Right renal cortex interstitium (tissue), 3 donors: ENCODE results near the gene A1BG. TPM values are rescaled to one million over a fixed set of nuclear protein-coding genes. Genes with fewer than 3 reads are reported as not detected.
"Not testable (repeated sequence)": the region's sequence is repeated elsewhere in the genome, so short reads cannot be mapped to it uniquely, and the experiment has no call there.

Experiments
- DNase-seq, 3 donors: peaks; one replicate each; pipeline ENCODE4 v3.0.0-alpha.2; 2013; ENCODE audit warnings: low read depth in 3 of 3, low spot score in 2 of 3
- polyA plus RNA-seq, 3 donors: library from polyadenylated mRNA; unstranded; fragments of 120-200 nt; gene quantifications; one replicate each; pipeline ENCODE4 v1.2.1, GENCODE V29; 2013; ENCODE audit not compliant: insufficient read length in 3 of 3

Gene A1BG
- polyA plus RNA-seq, 3 donors, result 0.60 to 0.79 (median 0.76) TPM

- DNase-seq, result no peak
These were observed 14.3 kb downstream of the A1BG start for GRCh38 chr19:58338825-58339558.

DNA sequence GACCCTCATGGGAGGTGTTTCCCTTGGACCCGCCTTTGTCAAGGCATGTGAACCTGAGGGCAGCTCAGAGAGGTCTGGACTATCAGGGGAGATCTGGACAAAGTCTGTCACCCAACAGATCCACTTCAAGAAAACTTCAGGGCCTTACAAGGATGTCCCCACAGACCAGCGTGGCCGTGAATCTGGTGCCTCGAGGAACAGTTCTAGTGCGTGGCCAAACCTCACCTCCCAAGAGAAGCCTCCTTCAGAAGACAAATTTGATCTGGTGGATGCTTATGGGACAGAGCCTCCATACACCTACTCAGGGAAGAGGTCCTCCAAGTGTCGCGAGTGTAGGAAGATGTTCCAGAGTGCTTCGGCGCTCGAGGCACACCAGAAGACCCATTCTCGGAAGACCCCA lies 15.0 kb downstream of the A1BG start:
- no peak for DNase-seq

- DNase-seq, result no peak
These were observed 16.5 kb downstream of the A1BG start for GRCh38 chr19:58336820-58337219.

DNA sequence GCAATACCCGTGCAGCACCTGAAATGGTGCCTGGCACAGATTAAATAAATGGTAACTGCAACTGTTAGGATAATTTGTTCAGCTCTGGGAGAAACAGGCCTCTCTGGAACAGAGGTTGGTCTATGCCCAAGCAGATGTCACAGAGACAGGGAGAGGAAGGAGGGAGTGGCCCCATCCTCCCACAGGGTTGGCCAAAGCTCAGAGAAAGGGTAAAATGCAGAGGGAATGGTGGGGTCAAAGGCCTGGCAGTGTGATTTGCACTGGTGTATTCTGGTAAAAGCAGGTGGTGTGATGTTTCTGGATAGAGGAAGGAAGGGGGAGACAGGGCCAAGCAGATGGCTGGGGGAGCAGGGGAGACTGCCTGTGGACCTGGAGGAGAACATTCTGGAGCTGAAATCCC lies 17.1 kb downstream of the A1BG start:
- DNase-seq, result no peak

- DNase-seq, result no peak
These were observed 17.7 kb downstream of the A1BG start for GRCh38 chr19:58335630-58336029.

DNA sequence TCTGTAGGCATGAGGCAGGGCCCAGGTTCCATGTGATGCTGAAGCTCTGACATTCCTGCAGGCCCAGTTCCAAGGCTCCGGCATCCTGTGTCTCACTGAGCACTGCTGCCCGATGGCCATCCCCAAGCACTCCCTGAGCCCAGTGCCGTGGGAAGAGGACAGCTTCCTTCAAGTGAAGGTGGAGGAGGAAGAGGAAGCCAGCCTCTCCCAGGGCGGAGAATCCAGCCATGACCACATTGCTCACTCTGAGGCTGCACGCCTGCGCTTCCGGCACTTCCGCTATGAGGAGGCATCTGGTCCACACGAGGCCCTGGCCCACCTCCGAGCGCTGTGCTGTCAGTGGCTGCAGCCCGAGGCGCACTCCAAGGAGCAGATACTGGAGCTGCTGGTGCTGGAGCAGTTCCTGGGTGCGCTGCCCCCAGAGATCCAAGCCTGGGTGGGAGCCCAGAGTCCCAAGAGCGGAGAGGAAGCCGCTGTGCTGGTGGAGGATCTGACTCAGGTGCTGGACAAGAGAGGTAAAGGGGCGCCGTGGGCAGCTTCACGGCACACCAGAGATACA lies 18.5 kb downstream of the A1BG start:
- DNase-seq, result no peak

DNA sequence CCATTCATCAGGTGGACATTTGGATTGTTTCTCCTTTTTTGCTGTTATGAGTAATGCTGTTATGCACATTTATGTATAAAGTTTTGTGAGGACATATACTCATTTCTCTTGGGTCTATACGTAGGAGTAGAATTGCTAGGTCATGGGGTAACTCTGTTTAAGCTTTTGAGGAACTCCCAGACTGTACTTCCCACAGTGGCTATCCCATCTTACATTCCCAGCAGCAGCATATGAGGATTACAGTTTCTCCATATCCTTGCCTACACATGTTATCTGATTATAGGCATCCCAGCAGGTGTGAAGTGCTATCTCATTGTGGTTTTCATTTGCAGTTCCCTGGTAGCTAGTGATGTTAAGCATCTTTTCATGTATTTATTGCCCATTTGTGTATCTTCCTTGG lies 20.6 kb downstream of the A1BG start:
- no peak for DNase-seq

DNA sequence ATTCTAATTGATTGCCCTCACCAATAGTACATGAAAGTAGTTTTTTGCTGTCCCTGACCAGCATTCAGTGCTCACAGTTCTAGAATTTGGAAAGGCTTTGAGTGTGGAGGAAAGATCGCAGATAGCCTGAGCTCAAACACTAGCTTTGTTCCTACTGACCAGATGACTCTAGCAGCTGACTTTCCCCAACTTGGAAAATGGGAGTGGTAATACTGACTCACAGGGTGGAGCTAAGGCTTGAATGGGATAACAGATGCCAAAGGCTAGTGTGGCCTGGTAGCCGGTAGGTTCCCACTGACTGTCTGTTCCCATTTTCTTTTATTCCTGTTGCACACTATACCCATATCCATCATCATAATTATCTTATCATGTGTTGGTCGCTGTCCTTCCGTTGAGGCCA lies 22.8 kb downstream of the A1BG start:
- no peak for DNase-seq

- no peak for DNase-seq
These were observed 24.3 kb downstream of the A1BG start for GRCh38 chr19:58328999-58329398.

DNA sequence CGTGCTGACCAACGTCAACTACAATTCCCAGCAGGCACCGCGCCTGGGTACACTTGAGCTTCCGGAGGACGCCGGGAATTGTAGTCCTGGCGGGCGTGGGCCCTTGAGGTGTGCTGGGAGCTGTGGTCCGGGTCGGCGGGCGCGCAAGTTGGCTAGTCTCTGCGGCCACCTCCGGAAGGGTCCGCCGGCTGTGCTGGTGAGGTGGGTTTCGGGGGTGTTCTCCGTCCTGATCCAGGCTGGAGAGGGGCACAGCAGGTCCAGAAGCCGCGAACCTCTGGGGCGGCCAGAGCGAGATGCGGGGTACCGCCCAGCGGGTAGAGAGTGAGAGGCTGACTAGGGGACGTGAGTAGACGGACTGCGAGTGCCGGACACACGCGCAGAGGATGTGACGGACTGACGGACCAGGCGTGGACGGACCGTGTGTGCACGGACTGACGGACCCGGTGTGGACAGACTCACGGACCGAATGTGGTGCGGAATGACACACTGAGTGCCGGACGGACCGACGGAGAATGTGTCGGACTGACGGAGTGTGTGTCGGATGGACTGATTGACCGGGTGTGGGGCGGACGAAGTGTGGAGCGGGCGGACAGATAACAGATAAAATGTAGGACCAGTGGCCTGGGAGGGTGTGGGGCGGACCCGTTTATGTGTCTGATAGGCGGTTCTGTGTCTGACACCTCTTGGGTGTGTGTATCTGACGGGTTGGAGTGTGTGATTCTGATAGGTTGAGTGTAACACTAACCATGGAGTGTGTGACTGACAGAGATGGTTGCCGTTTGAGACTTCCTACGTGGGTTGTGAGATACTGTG lies 26.2 kb downstream of the A1BG start, which contains the start of gene ZSCAN22:
Gene ZSCAN22, plus strand, starts transcription at position 81 of the 813 bp plus-strand sequence. CDS start 7,809 bp downstream, outside the sequence.
- DNase-seq, result peak; percentile 88 to 97 (median 92)

DNA sequence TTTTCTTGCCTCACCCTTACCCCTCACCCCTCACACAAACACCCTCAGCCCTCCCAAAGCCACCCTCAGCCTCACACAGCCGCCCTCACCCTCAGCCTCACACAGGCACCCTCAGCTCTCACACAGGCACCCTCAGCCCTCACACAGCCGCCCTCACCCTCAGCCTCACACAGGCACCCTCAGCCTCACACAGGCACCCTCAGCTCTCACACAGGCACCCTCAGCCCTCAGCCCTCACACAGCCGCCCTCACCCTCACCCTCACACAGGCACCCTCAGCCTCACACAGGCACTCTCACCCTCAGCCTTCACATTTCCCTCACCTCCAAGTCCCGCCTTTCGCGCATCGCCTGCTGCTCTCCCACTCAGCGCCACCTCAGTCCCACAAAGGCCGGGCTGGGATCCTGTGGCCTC lies 26.8 kb downstream of the A1BG start:
- DNase-seq, result no peak

DNA sequence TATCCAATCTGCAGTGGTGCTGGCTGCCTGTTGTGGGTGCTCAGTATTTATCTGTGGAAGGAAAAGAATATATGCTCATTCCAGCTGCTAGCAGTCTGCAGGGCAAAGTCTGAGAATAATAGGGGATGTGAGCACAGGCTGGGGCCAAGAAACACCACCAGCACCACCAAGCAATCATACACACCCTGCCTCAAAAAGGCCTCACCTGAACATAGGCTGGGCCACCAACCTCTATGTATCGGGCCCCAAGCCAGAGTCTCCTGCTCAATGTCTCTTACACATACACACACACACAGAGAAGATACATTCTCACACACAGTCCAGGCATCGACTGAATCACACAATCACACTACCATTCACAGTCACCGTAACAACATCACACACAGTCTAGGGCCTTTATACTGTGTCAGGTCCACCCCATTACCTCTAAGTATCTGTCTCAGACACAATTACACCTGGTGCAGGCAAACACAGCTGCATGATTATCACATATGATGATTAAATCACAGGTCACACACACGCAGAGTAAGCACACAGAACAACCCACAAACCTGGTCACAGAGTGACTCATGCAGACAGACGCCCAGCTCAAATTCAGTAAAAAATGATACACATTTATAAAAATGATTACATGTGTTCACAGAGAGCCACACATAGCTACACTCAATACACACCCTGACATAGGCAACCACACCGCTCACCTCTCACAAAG lies 27.8 kb downstream of the A1BG start:
- no peak for DNase-seq

DNA sequence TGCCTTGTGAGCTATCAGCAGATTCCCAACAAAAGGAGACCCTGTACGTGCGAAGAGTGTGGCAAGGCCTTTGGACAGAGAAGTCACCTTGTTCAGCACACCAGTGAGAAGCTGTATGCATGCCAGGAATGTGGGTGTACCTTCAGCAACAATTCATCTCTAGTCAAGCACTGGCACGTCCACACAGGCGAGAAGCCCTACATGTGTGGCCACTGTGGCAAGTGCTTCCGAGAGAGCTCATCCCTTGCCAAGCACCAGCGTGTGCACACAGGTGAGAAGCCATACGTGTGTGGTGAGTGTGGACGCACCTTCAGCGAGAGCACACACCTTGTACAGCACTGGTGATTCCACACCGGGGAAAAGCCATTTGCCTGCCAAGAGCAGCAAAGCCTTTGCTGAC lies 34.1 kb downstream of the A1BG start:
- DNase-seq, result no peak

- DNase-seq, result no peak
These were observed 35.0 kb downstream of the A1BG start for GRCh38 chr19:58318297-58318696.

- DNase-seq, result no peak
These were observed 35.7 kb downstream of the A1BG start for GRCh38 chr19:58317476-58318072.

DNA sequence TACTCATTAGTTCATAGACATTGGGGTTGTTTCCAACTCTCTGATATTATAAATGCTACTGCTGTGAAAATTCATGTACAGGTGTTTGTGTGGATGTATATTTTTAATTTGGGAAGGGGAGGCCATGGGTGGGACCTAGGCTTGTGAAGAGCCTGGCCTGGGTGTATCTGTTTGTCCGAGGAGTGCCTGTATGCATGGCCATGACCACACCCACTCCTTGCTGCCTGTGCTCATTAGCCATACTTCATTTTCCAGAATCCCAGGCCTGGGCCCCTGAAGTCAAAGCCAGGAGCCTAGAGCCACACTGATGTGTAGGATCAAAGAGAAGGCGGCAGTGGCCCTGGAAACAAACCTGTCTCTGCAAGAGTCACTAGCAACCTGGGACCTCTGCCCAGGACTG lies 37.7 kb downstream of the A1BG start:
- DNase-seq, result no peak

DNA sequence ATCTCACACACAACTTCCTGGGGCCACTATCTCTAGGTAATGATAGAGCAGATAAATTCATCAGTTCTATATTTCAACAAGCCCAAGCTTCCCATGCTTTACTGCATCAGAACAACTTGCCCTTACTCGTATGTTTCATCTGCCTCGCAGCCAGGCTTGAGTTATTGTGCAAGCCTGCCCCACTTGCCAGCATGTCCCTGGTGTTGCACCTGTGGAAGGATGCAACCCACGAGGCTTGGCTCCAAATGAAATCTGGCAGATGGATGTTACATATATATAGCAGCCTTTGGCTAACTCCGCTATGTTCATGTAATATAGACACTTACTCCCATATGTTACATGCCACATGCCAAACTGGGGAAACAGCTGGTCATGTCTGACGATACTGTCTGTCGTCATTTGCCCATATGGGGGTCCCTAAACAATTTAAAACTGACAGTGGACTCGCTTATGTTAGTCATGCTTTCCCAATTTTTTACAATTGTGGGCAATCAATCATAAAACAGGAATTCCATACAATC lies 41.9 kb downstream of the A1BG start:
- DNase-seq, result no peak

DNA sequence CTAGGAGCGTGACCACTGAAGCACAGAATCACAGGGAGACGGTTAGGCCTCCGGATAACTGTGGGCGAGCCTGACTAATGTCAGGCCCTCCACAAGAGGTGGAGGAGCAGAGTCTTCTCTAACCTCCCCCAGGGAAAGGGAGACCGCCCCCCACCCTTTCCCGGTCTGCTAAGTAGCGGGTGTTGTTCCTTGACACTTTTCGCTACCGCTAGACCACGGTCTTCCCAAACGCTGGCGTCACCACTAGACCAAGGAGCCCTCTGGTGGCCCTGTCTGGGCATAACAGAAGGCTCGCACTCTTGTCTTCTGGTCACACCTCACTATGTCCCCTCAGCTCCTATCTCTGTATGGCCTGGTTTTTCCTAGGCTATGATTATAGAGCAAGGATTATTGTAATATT lies 42.6 kb downstream of the A1BG start:
- not testable (repeated sequence) for DNase-seq

DNA sequence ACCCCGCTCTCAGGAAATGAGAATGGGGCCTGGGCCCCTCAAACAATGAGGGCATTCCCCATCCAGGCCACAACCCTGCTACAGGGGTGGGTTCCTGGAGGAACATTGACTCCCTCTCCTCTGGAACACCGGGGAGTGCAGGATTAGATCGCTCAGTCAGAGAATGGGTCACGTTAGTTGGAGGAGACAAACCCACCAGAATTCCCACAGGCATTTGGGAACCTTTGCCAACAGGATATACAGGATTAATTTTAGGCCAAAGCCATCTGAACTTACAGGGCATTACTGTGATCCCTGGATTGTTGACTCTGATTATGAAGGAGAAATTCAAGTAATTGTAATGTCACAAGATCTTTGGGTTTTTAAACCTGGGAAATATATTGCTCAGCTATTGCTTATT lies 45.6 kb downstream of the A1BG start:
- no peak for DNase-seq

GRCh38 chr19:58305932-58306323 lies 47.4 kb downstream of the A1BG start:
- no peak for DNase-seq
